HK-2 (cell line): Measurements from ENCODE around the gene CEP250.
"Not testable (repeated sequence)": the region's sequence is repeated elsewhere in the genome, so short reads cannot be mapped to it uniquely, and the experiment has no call there.

Experiments
- DNase-seq: peaks from one replicate; pipeline ENCODE4 v3.0.0-alpha.2; 2018; ENCODE audit not compliant: unreplicated experiment

The CEP250 gene

DNA sequence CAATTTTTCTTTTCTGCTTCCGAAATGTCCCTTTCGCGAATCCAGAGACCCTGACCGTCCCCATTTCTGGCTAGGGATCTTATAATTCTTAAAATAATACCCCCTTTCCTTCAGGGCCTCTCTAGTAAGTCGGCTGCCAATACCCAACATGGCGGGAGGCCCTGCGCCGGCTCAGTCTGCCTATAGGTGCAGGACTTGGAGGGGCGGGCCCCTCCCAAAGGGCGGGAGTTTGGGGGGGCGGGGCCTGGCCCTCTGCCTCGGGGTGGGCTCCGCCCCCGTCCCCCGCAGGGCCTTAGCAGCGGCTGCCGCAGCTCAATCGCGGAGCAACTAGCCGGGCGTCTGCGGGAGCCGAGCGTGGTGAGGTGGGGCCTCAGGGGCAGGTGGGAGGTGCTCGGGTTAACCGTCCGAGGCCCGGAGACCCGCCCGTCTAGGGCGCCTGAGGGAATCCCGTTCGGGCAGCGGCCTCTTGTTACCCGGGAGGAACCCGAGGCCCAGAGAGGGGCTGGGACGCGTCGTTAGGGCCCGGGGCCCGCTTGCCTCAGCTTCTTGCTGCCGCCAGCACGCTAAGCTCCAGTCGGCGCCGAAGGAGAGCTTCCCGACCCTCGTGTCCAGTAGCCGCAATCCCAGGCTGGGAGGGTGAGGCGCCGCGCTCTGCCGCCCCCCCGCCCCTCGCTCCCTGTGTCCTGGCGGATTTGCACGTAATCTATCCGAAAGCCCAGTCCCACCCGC is at the start of gene CEP250:
CEP250 (plus strand) TSS at position 718 of the 729 bp plus-strand sequence. CDS start 6,770 bp downstream, outside the sequence.
- peak; percentile 99 for DNase-seq

- DNase-seq: no peak
Observed at GRCh38 chr20:35405775-35406174, 49.6 kb upstream of the CEP250 start.

GRCh38 chr20:35408270-35408669 is 47.1 kb upstream of the CEP250 start:
- no peak for DNase-seq

DNA sequence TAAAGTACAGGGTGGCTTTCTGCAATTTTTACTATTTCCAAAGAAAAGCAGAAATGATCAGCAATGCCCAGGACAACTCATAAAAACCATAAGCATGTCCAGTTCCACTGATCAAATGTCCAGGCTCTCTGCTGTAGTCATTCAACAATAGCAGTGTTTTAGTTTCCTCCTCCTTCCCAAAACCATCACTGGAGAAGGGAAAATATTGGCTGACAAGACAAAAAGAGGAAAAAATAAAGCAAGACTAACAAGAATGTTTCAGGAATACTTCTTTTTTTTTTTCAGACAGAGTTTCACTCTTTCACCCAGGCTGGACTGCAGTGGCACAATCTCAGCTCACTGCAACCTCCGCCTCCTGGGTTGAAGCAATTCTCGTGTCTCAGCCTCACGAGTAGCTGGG is 45.9 kb upstream of the CEP250 start:
- no peak for DNase-seq

DNA sequence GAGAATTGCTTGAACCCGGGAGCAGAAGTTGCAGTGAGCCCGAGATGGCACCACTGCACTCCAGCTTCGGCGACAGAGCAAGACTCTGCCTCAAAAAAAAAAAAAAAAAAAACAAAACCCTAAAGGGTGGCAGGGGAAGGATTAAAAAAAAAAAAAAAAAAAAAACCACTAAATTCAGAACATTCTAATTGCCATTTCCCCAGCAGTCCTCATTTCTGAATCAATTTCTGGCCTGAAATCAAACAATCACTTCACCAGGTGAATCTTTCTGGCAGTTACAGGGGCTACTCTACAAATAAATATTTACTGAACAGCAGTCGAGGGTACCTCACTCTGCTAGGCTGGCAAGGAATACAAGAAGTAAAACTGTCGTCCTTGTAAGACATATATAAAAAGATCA is 44.8 kb upstream of the CEP250 start:
- no peak for DNase-seq

DNA sequence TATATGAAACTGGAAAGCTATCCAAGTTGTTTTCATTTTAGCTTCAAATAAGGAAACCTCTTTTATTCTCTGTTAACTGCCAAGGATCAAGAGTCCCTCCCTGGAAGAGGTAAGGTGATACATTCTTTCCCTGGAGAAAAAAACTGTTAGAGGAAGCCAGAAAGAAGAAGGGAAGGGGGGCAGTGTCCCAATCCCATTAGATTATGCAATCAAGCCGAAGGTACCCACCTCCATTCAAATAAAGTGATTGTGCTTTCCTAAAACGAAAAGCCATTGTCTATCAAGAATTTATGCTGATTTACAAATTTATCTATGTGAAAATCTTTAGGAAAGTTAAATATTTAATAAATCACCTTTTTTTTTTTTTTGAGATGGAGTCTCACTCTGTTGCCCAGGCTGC is 34.1 kb upstream of the CEP250 start:
- no peak for DNase-seq

DNA sequence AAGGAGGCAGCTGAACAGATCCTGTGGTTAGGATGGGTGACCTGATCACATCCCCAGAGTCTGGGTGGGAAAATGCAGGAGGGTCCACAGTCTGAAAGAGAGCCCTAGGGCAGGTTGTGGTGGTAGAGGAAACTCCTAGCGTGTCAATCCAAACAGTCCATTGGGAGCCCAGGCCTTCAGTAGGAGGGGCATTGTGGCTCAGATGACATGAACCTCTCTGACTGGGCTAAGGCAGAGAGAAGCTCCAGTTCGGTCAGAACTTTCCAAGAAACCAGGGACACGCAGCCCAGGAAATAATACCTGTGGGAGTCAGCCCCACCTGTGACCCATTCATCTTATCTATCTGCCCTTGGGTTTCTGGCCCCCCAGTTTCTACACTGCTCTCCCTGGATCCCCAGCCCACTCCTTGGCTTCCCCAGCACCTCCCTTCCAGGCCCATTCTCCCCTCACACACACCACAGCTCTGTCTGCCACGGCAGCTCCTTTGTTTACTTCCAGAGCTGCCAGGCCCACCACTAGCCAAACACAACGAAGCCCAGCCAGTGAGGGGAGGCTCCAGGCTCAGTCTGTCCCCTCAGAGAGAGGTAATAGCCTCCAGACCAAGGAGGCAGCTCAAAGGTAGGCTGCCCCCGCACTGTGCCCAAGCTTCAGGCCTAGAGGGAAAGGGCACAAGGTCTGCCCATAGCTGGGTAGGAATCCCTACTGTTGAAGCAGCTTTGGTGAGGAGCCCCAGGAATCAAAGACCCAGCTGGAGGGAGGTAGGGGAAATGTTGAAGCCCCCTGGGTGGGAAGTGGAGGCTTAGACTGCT is 23.6 kb upstream of the CEP250 start:
- no peak for DNase-seq

GRCh38 chr20:35432430-35432735 is 23.0 kb upstream of the CEP250 start:
- no peak for DNase-seq

DNA sequence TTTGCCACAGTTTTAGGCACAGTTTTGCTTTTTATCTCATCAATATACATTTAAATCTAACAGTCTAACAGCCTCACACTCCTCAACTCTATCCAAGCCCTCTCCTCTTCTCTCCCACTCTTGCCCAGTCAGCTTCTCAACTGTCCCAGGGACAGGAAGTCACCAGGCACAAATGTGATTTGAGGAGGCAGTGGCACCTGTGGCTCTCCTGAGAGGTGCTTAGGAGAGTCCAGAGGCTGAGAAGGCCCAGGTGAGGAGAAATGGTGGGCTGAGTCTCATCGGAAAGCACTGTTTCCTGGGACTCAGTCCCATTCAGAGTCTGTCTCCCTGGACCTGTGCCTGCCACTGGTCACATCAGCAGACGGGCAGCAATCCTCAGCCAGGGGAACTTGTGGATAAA is 22.1 kb upstream of the CEP250 start:
- no peak for DNase-seq

- no peak for DNase-seq
Observed at GRCh38 chr20:35434085-35435005, 21.1 kb upstream of the CEP250 start.

GRCh38 chr20:35436177-35436573 is 19.2 kb upstream of the CEP250 start:
- no peak for DNase-seq

GRCh38 chr20:35437599-35437998 is 17.8 kb upstream of the CEP250 start:
- DNase-seq: no peak

- DNase-seq: no peak
Observed at GRCh38 chr20:35443003-35443402, 12.4 kb upstream of the CEP250 start.

GRCh38 chr20:35444226-35444625 is 11.2 kb upstream of the CEP250 start:
- no peak for DNase-seq

GRCh38 chr20:35446356-35447078 is 8.9 kb upstream of the CEP250 start:
- DNase-seq: no peak

GRCh38 chr20:35447082-35447789 is 8.2 kb upstream of the CEP250 start:
- DNase-seq: peak; percentile 98

DNA sequence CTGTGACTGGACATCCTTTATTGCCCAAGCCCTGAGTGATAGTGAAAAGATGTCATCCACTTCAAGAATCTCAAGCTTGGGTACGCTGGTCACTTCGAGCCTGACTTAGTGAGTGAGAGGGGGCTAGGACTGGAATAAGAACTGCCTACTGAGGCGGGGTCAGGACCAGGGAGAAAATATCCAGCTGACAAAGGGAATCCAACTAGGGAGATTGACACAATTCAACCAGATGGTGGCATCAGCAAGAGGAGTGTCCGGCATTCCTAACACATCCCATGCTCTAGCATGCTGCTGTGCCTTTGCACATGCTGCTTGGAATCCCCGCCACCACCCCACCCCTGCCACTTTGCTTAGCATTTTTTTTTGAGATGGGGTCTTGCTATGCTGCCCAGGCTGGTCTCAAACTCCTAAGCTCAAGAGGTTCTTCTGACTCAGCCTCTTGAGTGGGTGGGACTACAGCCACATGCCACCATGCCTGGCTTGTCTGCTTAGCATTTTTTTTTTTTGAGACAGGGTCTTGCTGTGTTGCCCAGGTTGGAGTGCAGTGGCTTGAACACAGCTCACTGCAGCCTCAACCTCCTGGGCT is 6.5 kb upstream of the CEP250 start:
- DNase-seq: no peak

GRCh38 chr20:35449855-35450254 is 5.5 kb upstream of the CEP250 start:
- DNase-seq: not testable (repeated sequence)

DNA sequence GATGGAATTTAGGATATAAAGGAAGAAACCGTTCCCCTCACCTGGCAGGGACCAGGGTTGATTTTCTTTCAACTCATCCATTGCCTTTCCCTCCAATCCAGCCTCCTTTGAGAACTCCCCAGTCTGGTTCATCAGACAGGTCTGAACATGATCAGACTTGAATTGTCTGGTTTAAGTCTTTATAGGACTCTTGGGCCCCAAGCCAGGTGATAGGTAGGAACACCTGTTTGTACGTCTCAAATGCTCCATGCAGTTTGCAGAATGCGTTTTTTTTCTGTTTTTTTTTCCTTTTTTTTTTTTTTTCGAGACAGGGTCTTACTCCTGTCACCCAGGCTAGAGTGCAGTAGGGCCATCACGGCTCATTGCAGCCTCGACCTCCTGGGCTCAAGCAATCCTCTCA is 4.1 kb upstream of the CEP250 start:
- DNase-seq: no peak

GRCh38 chr20:35453647-35454046 is 1.8 kb upstream of the CEP250 start:
- no peak for DNase-seq

- DNase-seq: not testable (repeated sequence)
Observed at GRCh38 chr20:35456700-35457099, 1.3 kb downstream of the CEP250 start.
